ENCODE measurements around the gene TMEM200A.

TMEM200A gene

GRCh38 chr6:130385064-130385695 is 19.4 kb downstream of the TMEM200A start:
- Histone ChIP-seq H3K36me3 (replicated peaks) (peaks cover 3% of the 10 kb centered on the region), H3K27ac (no peak overlapping the region), H3K27me3 (replicated peaks) (no peaks in the 10 kb centered on the region), H3K4me3 (ENCODE audit: low read depth, low read length) (no peak overlapping the region)
- in situ Hi-C loops (cut with HindIII; ENCODE audit: low pct_ligation_motif_present, low sequenced_read_pairs) = no loop called here
- no peak for DNase-seq
- TF ChIP-seq, protein P1, sequence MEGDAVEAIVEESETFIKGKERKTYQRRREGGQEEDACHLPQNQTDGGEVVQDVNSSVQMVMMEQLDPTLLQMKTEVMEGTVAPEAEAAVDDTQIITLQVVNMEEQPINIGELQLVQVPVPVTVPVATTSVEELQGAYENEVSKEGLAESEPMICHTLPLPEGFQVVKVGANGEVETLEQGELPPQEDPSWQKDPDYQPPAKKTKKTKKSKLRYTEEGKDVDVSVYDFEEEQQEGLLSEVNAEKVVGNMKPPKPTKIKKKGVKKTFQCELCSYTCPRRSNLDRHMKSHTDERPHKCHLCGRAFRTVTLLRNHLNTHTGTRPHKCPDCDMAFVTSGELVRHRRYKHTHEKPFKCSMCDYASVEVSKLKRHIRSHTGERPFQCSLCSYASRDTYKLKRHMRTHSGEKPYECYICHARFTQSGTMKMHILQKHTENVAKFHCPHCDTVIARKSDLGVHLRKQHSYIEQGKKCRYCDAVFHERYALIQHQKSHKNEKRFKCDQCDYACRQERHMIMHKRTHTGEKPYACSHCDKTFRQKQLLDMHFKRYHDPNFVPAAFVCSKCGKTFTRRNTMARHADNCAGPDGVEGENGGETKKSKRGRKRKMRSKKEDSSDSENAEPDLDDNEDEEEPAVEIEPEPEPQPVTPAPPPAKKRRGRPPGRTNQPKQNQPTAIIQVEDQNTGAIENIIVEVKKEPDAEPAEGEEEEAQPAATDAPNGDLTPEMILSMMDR (IDR thresholded peaks at IDR 0.05; ENCODE audit: low read depth, low read length, missing control alignments) = no peak

- in situ Hi-C loops (cut with HindIII; ENCODE audit: low pct_ligation_motif_present, low sequenced_read_pairs) = no loop called here
- TF ChIP-seq, protein P1 (IDR thresholded peaks at IDR 0.05; ENCODE audit: low read depth, low read length, missing control alignments) = no peak
These were observed 23.3 kb downstream of the TMEM200A start for GRCh38 chr6:130389142-130389541.

GRCh38 chr6:130390890-130391289 is 25.1 kb downstream of the TMEM200A start:
- TF ChIP-seq, protein P1 (IDR thresholded peaks at IDR 0.05; ENCODE audit: low read depth, low read length, missing control alignments) = no peak
- no peak for DNase-seq

More at GRCh38 chr6:130389142-130389541, 23.3 kb downstream of the TMEM200A start:
- DNase-seq = no peak
- Histone ChIP-seq H3K36me3 (replicated peaks) (no peaks in the 10 kb centered on the region), H3K4me3 (ENCODE audit: low read depth, low read length) (no peak overlapping the region), H3K27me3 (replicated peaks) (no peaks in the 10 kb centered on the region), H3K27ac (no peak overlapping the region)

GRCh38 chr6:130393306-130393705 is 27.5 kb downstream of the TMEM200A start:
- TF ChIP-seq, protein P1 (IDR thresholded peaks at IDR 0.05; ENCODE audit: low read depth, low read length, missing control alignments) = no peak
- Histone ChIP-seq H3K36me3 (replicated peaks) (no peaks in the 10 kb centered on the region), H3K4me3 (ENCODE audit: low read depth, low read length) (no peak overlapping the region), H3K27me3 (replicated peaks) (no peaks in the 10 kb centered on the region), H3K27ac (no peak overlapping the region)
- no peak for DNase-seq
- in situ Hi-C loops (cut with HindIII; ENCODE audit: low pct_ligation_motif_present, low sequenced_read_pairs) = no loop called here

More at GRCh38 chr6:130390890-130391289, 25.1 kb downstream of the TMEM200A start:
- in situ Hi-C loops (cut with HindIII; ENCODE audit: low pct_ligation_motif_present, low sequenced_read_pairs) = no loop called here
- Histone ChIP-seq H3K36me3 (replicated peaks) (no peaks in the 10 kb centered on the region), H3K27ac (no peak overlapping the region), H3K27me3 (replicated peaks) (no peaks in the 10 kb centered on the region), H3K4me3 (ENCODE audit: low read depth, low read length) (no peak overlapping the region)

- H3K27me3 ChIP-seq (replicated peaks) = no peaks in the 10 kb centered on the region
- no peak overlapping the region for H3K4me3 ChIP-seq (ENCODE audit: low read depth, low read length)
- H3K36me3 ChIP-seq (replicated peaks) = no peaks in the 10 kb centered on the region
- in situ Hi-C loops (cut with HindIII; ENCODE audit: low pct_ligation_motif_present, low sequenced_read_pairs) = no loop called here
- TF ChIP-seq, protein P1 (IDR thresholded peaks at IDR 0.05; ENCODE audit: low read depth, low read length, missing control alignments) = no peak
- no peak for DNase-seq
- H3K27ac ChIP-seq = no peak overlapping the region
These were observed 28.4 kb downstream of the TMEM200A start for GRCh38 chr6:130394246-130394645.

DNA sequence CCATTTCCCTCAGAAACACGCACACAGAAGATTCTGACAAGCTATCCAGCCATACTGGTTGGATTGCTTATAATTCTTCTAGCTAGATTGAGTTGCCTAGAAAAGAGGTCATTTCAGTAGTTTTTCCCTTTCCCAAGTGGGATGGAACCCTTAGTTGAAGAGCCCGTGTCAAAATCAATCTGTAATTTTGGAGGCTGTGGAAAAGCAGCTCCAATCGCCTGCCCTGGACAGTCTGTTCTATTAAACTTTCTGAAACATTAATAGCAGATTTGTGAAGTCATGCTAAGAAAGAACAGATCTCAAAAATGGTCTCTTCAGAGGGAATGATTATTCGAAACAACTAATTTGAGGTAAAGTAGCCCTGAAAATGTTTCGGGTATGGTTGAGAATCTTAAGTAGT is 29.3 kb downstream of the TMEM200A start:
- TF ChIP-seq, protein P1 (IDR thresholded peaks at IDR 0.05; ENCODE audit: low read depth, low read length, missing control alignments) = no peak
- Histone ChIP-seq H3K4me3 (ENCODE audit: low read depth, low read length) (no peak overlapping the region), H3K27ac (no peak overlapping the region), H3K27me3 (replicated peaks) (no peaks in the 10 kb centered on the region), H3K36me3 (replicated peaks) (no peaks in the 10 kb centered on the region)
- in situ Hi-C loops (cut with HindIII; ENCODE audit: low pct_ligation_motif_present, low sequenced_read_pairs) = no loop called here
- DNase-seq = no peak
